Measurements from ENCODE around the gene RPUSD3.

- TF ChIP-seq POLR2A (IDR thresholded peaks at IDR 0.05): peak; percentile 51 to 74 (median 68)
- no peak for TF ChIP-seq CTCF (IDR thresholded peaks at IDR 0.05)
Observed at GRCh38 chr3:9837701-9838582, 5.9 kb downstream of the RPUSD3 start.
